HG03571 (cell line): ENCODE results near the gene ZC3H12C.
A peak's percentile ranks its signal among the peaks of the same experiment; 100 is the strongest.

Experiments used
- ATAC-seq: cut with Tn5 transposase; IDR thresholded peaks from one replicate; pipeline ENCODE4 v1.9.1; 2021; ENCODE audit not compliant: unreplicated experiment

ZC3H12C gene

GRCh38 chr11:110096496-110096895 is 3.3 kb downstream of the ZC3H12C start:
- no peak for ATAC-seq

- ATAC-seq = no peak
Observed at GRCh38 chr11:110097459-110098012, 4.3 kb downstream of the ZC3H12C start.

- peak; percentile 55 for ATAC-seq
Observed at GRCh38 chr11:110098645-110099044, 5.5 kb downstream of the ZC3H12C start.

GRCh38 chr11:110100476-110101240 is 7.5 kb downstream of the ZC3H12C start:
- no peak for ATAC-seq

GRCh38 chr11:110106713-110107274 is 13.6 kb downstream of the ZC3H12C start:
- no peak for ATAC-seq

- no peak for ATAC-seq
Observed at GRCh38 chr11:110110854-110111253, 17.7 kb downstream of the ZC3H12C start.

- ATAC-seq = no peak
Observed at GRCh38 chr11:110112457-110112856, 19.3 kb downstream of the ZC3H12C start.

- ATAC-seq = no peak
Observed at GRCh38 chr11:110113505-110113904, 20.3 kb downstream of the ZC3H12C start.

GRCh38 chr11:110113973-110114372 is 20.8 kb downstream of the ZC3H12C start:
- no peak for ATAC-seq

- no peak for ATAC-seq
Observed at GRCh38 chr11:110119317-110119716, 26.1 kb downstream of the ZC3H12C start.

- no peak for ATAC-seq
Observed at GRCh38 chr11:110121204-110121603, 28.0 kb downstream of the ZC3H12C start.

- no peak for ATAC-seq
Observed at GRCh38 chr11:110123003-110123402, 29.8 kb downstream of the ZC3H12C start.

GRCh38 chr11:110124605-110125004 is 31.4 kb downstream of the ZC3H12C start:
- ATAC-seq = no peak

GRCh38 chr11:110125632-110126031 is 32.4 kb downstream of the ZC3H12C start:
- no peak for ATAC-seq

GRCh38 chr11:110126936-110127335 is 33.7 kb downstream of the ZC3H12C start:
- ATAC-seq = no peak

GRCh38 chr11:110128161-110128560 is 35.0 kb downstream of the ZC3H12C start:
- ATAC-seq = no peak

GRCh38 chr11:110130642-110131238 is 37.5 kb downstream of the ZC3H12C start:
- no peak for ATAC-seq

- ATAC-seq = no peak
Observed at GRCh38 chr11:110131386-110132123, 38.4 kb downstream of the ZC3H12C start.

- ATAC-seq = no peak
Observed at GRCh38 chr11:110133160-110133559, 40.0 kb downstream of the ZC3H12C start.

- ATAC-seq = no peak
Observed at GRCh38 chr11:110134110-110134509, 40.9 kb downstream of the ZC3H12C start.

- no peak for ATAC-seq
Observed at GRCh38 chr11:110141812-110142211, 48.6 kb downstream of the ZC3H12C start.
